GM18502 (cell line): ENCODE results near the gene KLF7.

Experiments used
- ATAC-seq: cut with Tn5 transposase; IDR thresholded peaks from one replicate; pipeline ENCODE4 v1.9.1; 2021; ENCODE audit warnings: mild to moderate bottlenecking; ENCODE audit not compliant: unreplicated experiment, poor library complexity

The KLF7 gene

GRCh38 chr2:207103132-207103531 is 62.6 kb downstream of the KLF7 start:
- no peak for ATAC-seq

GRCh38 chr2:207101984-207102383 is 63.8 kb downstream of the KLF7 start:
- ATAC-seq, result no peak

DNA sequence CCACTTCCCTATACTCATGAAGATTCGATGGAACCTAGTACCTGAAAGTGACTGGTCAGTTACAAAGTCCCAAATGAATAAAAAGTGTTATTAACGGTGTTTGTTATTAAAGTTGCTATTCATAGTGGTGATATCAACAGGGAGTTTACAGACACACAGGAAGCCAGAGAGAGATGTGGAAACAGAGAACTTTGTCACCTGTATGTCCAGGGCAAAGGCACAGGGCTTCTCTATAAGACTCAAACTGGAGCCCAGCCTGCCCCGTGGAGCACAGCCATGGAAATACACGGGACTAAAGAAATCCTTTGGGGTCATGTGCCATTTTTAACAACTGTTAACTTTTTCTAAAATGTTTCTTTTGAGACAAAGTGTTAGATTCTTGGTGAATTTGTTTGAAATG is 68.5 kb downstream of the KLF7 start:
- no peak for ATAC-seq

GRCh38 chr2:207095963-207096362 is 69.8 kb downstream of the KLF7 start:
- no peak for ATAC-seq

GRCh38 chr2:207093234-207093633 is 72.5 kb downstream of the KLF7 start:
- no peak for ATAC-seq

GRCh38 chr2:207092818-207093217 is 72.9 kb downstream of the KLF7 start:
- no peak for ATAC-seq

DNA sequence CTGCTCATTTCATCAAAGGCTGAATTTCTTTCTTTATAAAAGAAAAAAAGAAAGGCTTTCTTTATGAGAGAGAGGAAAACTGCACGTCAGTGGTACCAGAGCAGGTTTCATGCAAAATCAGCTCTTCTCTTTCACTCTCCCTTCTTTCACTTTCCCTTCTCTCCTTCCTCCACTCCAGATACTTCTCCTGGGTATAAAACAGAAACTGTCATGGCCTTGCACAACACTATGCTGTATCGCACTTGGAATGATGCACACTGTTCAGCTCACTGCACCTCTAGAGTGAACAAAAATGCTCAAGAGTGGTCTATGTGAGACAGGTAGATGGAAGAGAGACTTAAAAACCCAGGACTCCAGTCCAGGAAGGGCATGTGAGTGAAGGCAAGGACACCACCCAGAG is 73.8 kb downstream of the KLF7 start:
- ATAC-seq, result no peak

GRCh38 chr2:207091176-207091575 is 74.6 kb downstream of the KLF7 start:
- no peak for ATAC-seq

DNA sequence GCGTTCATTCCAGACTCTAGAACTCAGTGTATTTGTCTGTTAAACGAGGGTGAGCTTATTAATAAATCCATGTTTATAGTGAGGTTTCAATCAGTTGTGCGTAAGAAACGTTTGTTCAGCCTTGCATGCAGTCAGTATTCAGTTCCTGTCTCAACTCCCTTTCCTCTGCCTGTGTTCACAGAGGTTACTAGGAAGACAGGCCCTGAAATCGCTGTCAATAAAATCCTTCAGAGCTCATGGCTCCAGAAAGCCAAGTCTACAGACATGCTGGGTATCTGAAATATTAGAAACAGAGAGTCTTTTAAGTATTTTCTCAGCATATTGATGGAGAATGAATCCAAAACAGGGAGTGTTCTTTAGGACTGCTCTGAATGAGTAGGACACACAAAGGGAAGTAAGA is 75.4 kb downstream of the KLF7 start:
- ATAC-seq, result no peak

DNA sequence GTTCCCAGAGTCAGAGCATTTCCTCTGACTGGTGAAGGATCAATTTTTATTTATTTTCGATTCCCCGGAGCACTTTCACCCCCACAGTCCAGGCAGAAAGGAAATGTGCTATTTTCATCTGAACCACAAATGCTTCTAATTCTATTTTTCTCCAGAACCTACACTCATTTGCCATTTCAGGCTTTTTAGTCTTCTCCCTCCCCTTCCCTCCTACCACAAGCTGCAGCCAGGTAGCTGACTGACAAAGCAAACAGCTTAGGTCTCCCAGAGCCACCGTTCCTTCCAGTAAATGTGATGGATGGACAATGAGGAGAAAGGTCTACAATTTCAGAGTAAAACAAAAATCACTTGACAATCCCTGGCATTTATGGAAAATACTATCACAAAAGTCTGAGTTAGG is 76.9 kb downstream of the KLF7 start:
- no peak for ATAC-seq

- no peak for ATAC-seq
Observed at GRCh38 chr2:207088276-207088675, 77.5 kb downstream of the KLF7 start.

- ATAC-seq, result no peak
Observed at GRCh38 chr2:207087046-207087902, 78.5 kb downstream of the KLF7 start.

DNA sequence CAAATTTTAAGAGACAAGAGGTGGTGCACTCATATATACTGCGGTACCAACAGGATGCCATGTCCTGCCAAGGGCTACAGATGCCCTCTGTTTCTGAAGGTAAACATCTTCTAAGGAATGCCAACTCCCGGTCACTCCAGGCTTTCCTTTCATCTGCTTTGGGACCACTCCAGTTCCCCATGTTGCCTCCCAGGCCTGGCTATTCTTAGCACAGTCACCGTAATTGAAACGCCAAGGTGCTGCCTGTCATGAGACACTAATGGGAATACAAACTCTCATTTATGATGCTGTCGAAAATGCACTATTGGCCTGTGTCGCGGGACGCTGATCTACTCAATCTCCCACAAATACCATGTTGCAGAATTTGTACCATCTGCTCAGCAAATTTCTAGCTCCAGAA is 79.6 kb downstream of the KLF7 start:
- no peak for ATAC-seq

GRCh38 chr2:207085110-207085509 is 80.6 kb downstream of the KLF7 start:
- ATAC-seq, result no peak

DNA sequence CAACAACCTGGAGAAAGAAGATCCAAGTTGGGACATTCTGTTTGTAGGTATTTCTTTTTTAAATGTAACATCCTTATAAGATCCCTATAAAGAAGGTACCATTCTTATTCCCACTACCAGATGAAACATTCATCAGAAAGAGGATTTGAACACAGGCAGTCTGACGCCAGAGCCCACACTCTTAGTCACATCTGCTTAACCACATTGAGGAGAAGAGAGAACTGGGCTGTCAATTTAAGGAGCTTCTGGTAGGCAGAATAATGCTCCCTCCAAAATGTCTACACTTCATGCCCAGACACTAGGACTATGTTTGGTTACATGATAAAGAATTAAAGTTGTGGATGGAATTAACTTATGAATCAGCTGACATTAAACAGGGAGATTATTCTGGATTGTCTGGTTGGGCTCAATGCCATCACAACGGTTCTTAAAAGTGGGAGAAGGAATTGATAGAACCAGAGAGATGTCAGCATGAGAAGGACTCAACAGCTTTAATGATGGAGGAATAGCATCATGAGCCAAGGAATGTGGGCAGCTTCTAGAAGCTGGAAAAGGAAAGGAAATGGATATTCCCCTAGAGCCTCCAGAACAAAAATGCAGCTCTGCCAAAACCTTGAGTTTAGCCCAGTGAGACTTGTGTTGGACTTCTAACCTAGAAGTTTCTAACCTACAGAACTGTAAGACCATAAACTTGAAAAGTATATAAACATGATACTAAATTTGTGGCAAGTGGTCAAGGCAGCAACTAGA is 82.2 kb downstream of the KLF7 start:
- ATAC-seq, result no peak

GRCh38 chr2:207082619-207083018 is 83.1 kb downstream of the KLF7 start:
- ATAC-seq, result no peak

- ATAC-seq, result no peak
Observed at GRCh38 chr2:207078186-207078798, 87.5 kb downstream of the KLF7 start.

DNA sequence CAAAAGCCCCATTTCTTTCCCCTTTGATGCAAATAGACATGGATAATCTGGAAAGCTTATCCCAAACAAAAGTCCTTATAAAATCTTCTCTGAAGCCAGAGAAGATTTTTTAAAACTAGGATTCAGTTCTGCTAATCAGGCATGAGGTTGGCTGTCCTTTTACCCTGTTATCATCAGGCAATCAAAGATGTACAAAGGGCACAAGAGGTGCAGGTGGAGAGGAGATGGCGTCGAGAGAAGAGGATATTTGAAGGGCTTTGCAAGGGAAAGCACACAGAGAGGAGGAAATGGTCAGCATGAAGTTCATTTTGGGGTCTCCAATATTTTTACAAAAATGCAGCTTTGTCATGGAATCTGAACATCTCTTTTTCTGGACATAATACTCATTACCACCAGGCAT is 88.5 kb downstream of the KLF7 start:
- no peak for ATAC-seq

GRCh38 chr2:207075456-207075855 is 90.3 kb downstream of the KLF7 start:
- no peak for ATAC-seq

DNA sequence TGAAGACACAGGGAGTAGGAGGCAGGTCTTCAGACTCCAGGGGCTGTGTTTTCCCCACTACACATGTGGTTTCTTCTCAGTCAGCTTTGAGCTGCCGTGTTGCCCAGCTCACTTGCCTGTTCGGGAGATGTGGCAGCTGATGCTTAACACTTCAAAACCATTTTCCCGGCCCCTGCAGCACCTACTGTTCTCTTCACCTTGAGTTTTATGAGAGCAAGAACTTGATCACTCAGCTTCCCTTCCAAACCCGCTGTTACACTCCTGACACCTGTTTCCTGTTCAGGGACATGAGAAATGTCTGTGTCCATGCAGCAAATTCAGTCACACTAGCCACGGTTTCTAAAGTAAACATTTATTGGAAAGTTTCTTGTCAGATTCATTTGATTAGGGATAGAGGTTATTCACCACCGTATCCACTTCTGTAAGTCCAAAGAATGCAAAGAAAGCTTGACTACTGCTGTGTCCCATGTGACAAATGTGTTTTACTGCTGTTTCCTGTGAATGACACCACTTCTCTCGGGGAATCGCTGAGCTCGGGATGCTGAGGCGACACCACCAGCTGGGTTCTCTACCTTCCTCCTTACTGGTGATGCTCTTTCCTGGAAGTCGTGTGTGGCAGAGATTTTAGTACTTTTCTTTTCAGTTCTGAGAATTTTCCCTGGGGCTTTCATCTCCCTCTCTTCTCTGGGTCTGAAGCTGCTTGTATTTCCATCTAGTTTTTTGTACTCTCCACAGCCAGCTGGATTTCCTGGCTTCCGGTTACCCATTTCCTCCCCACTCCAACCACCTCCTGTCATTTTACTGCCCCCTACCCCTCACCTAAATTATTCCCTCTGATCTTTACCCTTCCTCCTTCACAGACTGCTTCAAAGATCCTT is 91.7 kb downstream of the KLF7 start:
- ATAC-seq, result peak; percentile 47
